T-cell (primary cell): ENCODE data around the gene RMDN3. TPM values are rescaled to one million over a fixed set of nuclear protein-coding genes. Genes with fewer than 3 reads are reported as not detected.

Experiments
- ATAC-seq, 4 experiments: fragments of 200-7000 bp in 3 of 4; fragments of 150-1000 bp in 1 of 4; cut with Tn5 transposase; replicated peaks in 1 of 4; 1 replicate in 3 of 4; 2 replicates in 1 of 4; pipeline ENCODE4 v1.10.0; 2021; ENCODE audit warnings: moderate library complexity in 3 of 4, mild to moderate bottlenecking in 2 of 4, moderate number of reproducible peaks in 1 of 4
- CTCF ChIA-PET, 2 donors: fragments of 300-600 bp; sonication (Branson Sonifier 250); formaldehyde crosslinking; loops; one replicate each; lab custom pipeline; 2022; ENCODE audit warnings: antibody characterized with exemption in 2 of 2; lab: Charles Lee
- POLR2A ChIA-PET, 2 donors: fragments of 300-600 bp; sonication (Branson Sonifier 250); formaldehyde crosslinking; loops; one replicate each; lab custom pipeline; 2022; ENCODE audit warnings: antibody characterized with exemption in 2 of 2; lab: Charles Lee
- DNase-seq, 35 experiments: peaks; one replicate each; pipeline versions ENCODE4 v3.0.0 to v3.0.0-alpha.2; 2013 to 2023
- H3K27ac ChIP-seq: one replicate; pipeline ENCODE4 v1.5.1; 2013; ENCODE audit warnings: low read length
- H3K27me3 ChIP-seq, 2 experiments: replicated peaks in 1 of 2; 1 replicate in 1 of 2; 2 replicates in 1 of 2; pipeline versions ENCODE4 v1.6.1 to v1.7.0; 2013; ENCODE audit warnings: low read length in 1 of 2, mixed read lengths in 1 of 2; ENCODE audit not compliant: control insufficient read depth in 2 of 2, insufficient read depth in 2 of 2; ENCODE audit errors: extremely low read depth in 1 of 2
- H3K36me3 ChIP-seq, 2 donors: 1 replicate in 1 of 2; 2 replicates in 1 of 2; pipeline versions ENCODE4 v1.6.1 to v1.7.0; 2013; ENCODE audit warnings: low read length in 1 of 2; ENCODE audit not compliant: control insufficient read depth in 2 of 2, insufficient read depth in 1 of 2; ENCODE audit errors: extremely low read depth in 1 of 2
- H3K4me1 ChIP-seq, 2 experiments: 1 replicate in 1 of 2; 2 replicates in 1 of 2; pipeline versions ENCODE4 v1.6.1 to v1.7.0; 2013; ENCODE audit warnings: low read length in 2 of 2, mixed read lengths in 1 of 2; ENCODE audit not compliant: insufficient read depth in 2 of 2, control insufficient read depth in 1 of 2; ENCODE audit errors: extremely low read depth in 1 of 2
- H3K4me3 ChIP-seq, 2 donors: 1 replicate in 1 of 2; 2 replicates in 1 of 2; pipeline versions ENCODE4 v1.5.1 to v1.7.0; 2013; ENCODE audit warnings: mild to moderate bottlenecking in 2 of 2, low read length in 1 of 2, moderate library complexity in 1 of 2; ENCODE audit not compliant: control insufficient read depth in 1 of 2; ENCODE audit errors: extremely low read depth in 1 of 2
- H3K9me3 ChIP-seq: 2 replicates; pipeline ENCODE4 v1.7.0; 2013
- H3K27ac Mint-ChIP-seq, 2 donors: one replicate each; pipeline ENCODE4 v1.8.0; 2020 to 2021; ENCODE audit warnings: mild to moderate bottlenecking in 2 of 2, mixed read lengths in 2 of 2
- H3K27me3 Mint-ChIP-seq, 2 donors: one replicate each; pipeline ENCODE4 v1.8.0; 2021 to 2022; ENCODE audit warnings: mixed read lengths in 2 of 2
- H3K36me3 Mint-ChIP-seq: one replicate; pipeline ENCODE4 v1.8.0; 2021; ENCODE audit warnings: mixed read lengths
- H3K4me1 Mint-ChIP-seq, 3 donors: one replicate each; pipeline ENCODE4 v1.8.0; 2020 to 2022; ENCODE audit warnings: mixed read lengths in 3 of 3, mild to moderate bottlenecking in 1 of 3
- H3K4me3 Mint-ChIP-seq, 3 donors: one replicate each; pipeline ENCODE4 v1.8.0; 2020 to 2022; ENCODE audit warnings: mild to moderate bottlenecking in 3 of 3, mixed read lengths in 3 of 3, moderate library complexity in 3 of 3
- H3K9me3 Mint-ChIP-seq, 3 donors: one replicate each; pipeline ENCODE4 v1.8.0; 2020 to 2022; ENCODE audit warnings: mixed read lengths in 3 of 3
- WGBS: methylation state at CpG from one replicate; pipeline ENCODE4 v1.1.5; 2013; ENCODE audit warnings: missing lambda C conversion rate; ENCODE audit not compliant: insufficient coverage; 5-methylcytosine and 5-hydroxymethylcytosine counted together
- total RNA-seq, 35 experiments: library from RNA in 6 of 35; stranded (reverse) in 6 of 35; fragments of 120-200 nt in 1 of 35; gene quantifications; one replicate each; pipeline versions ENCODE4 v1.2.1 to v1.2.4 and lab custom pipeline; 2013 to 2026

The RMDN3 gene
- total RNA-seq, 5 donors from 2014 or later (not counting 1 experiment from before 2014, with no cell fraction given): 23.9 to 32.3 (median 26.9) TPM

DNA sequence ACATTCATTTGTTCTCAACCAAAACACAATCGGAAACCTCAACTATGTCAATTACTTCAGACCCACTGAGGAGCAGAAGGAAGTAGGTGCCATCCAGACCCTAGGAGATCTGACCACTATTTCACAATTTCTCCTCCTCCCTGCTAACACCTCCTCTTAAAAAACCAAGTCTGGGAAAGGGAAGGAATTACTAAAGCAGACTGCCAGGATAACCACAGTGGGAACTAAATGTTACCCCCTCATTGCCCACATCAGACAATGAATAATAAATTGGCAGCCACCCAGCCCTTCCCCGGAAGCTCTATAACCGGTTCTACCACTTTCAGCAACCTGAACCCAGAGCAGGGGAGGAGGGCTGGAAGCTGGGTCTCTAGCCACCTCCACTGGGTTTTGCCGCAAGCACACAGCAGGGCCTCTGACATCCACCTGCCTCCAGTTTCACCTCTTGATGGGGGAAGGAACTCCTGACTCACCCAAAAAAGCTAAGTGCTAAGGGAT lies 32.3 kb upstream of the RMDN3 start:
- ChIA-PET POLR2A (interaction anchor here in 1 of 2 donors (0.6 to 0.7 kb wide), 2 partner anchors 14 to 116 kb away, joined by 3 read pairs; no protein-coding TSS in a partner anchor), CTCF (interaction anchor here (0.6 to 1.6 kb wide), 4 partner anchors 17 to 108 kb away, joined by 3 to 5 read pairs (median 4); partner anchors contain the start of genes DNAJC17 (in 1 of the 2), RAD51 (in 1 of the 2) and ZFYVE19 (in 1 of the 2))
- H3K27me3 Mint-ChIP-seq: no peaks in the 10 kb centered on the region
- Histone ChIP-seq H3K36me3 (peaks cover 0 to 6% of the 10 kb centered on the region in 2 donors), H3K4me3 (no peak overlapping the region), H3K27ac (peak overlapping the region; percentile 30), H3K27me3 (no peaks in the 10 kb centered on the region), H3K9me3 (no peaks in the 10 kb centered on the region), H3K4me1 (peaks cover 3 to 25% of the 10 kb centered on the region in 2 experiments)
- peak overlapping the region; percentile 54 to 55 for H3K27ac Mint-ChIP-seq
- DNase-seq: peak in 32 of 35 experiments; percentile 4 to 59 (median 41)
- peaks cover 6% of the 10 kb centered on the region for H3K36me3 Mint-ChIP-seq
- peak; percentile 67 to 74 (median 70) for ATAC-seq
- H3K9me3 Mint-ChIP-seq: no peaks in the 10 kb centered on the region
- peaks cover 26 to 32% (median 27%) of the 10 kb centered on the region in 3 donors for H3K4me1 Mint-ChIP-seq
- 57% methylated on average over 1 of the region's 4 CpGs for WGBS
- H3K4me3 Mint-ChIP-seq: peak overlapping the region in 1 of 3 donors; percentile 47

DNA sequence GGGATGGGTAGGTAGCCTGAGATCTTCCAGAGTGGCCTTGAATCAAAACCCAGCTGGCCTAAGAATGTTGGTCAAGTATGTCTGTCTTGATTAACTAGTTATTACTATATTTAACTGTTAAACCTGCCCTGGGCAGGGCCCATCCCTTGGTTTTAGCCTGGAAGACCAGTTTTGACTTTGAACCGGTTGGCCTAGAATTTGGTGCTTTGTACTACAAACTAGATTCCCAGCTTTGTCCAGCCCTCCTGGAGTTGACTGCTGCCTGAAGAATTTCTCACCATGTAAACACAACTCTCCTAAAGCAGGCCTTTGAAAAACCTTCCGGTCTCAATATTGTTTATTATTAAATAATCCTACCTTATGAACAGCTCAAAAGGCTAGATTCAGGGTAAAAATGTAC lies 30.8 kb upstream of the RMDN3 start:
- ChIA-PET POLR2A (interaction anchor here in 1 of 2 donors (0.6 kb wide), 1 partner anchor 222 kb away, joined by 3 read pairs; no protein-coding TSS in a partner anchor), CTCF (interaction anchor here (0.5 to 1.0 kb wide), 3 partner anchors 9 to 146 kb away, joined by 3 to 5 read pairs (median 3); no protein-coding TSS in a partner anchor)
- no peak for ATAC-seq
- no peak for DNase-seq
- peaks cover 3 to 26% of the 10 kb centered on the region in 2 experiments for H3K4me1 ChIP-seq
- no peak overlapping the region for H3K27ac ChIP-seq
- no peaks in the 10 kb centered on the region for H3K27me3 ChIP-seq
- Mint-ChIP-seq H3K4me3 (no peak overlapping the region), H3K9me3 (no peaks in the 10 kb centered on the region), H3K27ac (no peak overlapping the region), H3K27me3 (no peaks in the 10 kb centered on the region), H3K36me3 (no peaks in the 10 kb centered on the region), H3K4me1 (peaks cover 27 to 32% (median 28%) of the 10 kb centered on the region in 3 donors)
- no peak overlapping the region for H3K4me3 ChIP-seq
- no CpG with 5 or more reads among the region's 2 CpGs for WGBS
- no peaks in the 10 kb centered on the region for H3K36me3 ChIP-seq
- no peaks in the 10 kb centered on the region for H3K9me3 ChIP-seq

DNA sequence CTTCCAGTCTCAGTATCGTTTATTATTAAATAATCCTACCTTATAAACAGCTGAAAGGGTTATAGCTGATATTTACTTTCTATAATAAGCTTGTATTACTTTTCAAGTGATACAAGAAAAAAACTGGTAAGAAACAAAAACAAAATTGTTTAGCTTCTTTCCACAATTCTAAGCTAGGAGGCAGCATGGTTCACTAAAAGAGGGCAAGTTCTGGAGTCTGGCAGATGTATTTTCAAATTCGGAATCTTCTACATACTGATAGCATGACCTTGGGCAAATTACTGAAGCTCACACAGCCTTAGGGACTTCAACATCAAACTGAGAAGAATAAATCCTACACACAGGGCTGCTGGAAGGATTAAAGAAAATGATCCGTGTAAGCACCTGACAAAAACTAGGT lies 30.1 kb upstream of the RMDN3 start:
- H3K9me3 ChIP-seq: no peaks in the 10 kb centered on the region
- POLR2A ChIA-PET: interaction anchor here in 1 of 2 donors (0.6 kb wide), 1 partner anchor 71 kb away, joined by 8 read pairs; no protein-coding TSS in a partner anchor
- H3K27me3 ChIP-seq: no peaks in the 10 kb centered on the region
- H3K27ac Mint-ChIP-seq: no peak overlapping the region
- H3K9me3 Mint-ChIP-seq: no peaks in the 10 kb centered on the region
- no peak overlapping the region for H3K27ac ChIP-seq
- CTCF ChIA-PET: interaction anchor here (0.7 to 1.2 kb wide), 3 partner anchors 11 to 196 kb away, joined by 3 to 6 read pairs (median 4); no protein-coding TSS in a partner anchor
- H3K4me1 ChIP-seq: peaks cover 3 to 26% of the 10 kb centered on the region in 2 experiments
- no peaks in the 10 kb centered on the region for H3K36me3 ChIP-seq
- DNase-seq: no peak
- no peak overlapping the region for H3K4me3 ChIP-seq
- H3K27me3 Mint-ChIP-seq: no peaks in the 10 kb centered on the region
- no peaks in the 10 kb centered on the region for H3K36me3 Mint-ChIP-seq
- H3K4me3 Mint-ChIP-seq: no peak overlapping the region
- H3K4me1 Mint-ChIP-seq: peaks cover 27 to 32% (median 28%) of the 10 kb centered on the region in 3 donors
- ATAC-seq: no peak
- WGBS: no CpG with 5 or more reads among the region's 3 CpGs

DNA sequence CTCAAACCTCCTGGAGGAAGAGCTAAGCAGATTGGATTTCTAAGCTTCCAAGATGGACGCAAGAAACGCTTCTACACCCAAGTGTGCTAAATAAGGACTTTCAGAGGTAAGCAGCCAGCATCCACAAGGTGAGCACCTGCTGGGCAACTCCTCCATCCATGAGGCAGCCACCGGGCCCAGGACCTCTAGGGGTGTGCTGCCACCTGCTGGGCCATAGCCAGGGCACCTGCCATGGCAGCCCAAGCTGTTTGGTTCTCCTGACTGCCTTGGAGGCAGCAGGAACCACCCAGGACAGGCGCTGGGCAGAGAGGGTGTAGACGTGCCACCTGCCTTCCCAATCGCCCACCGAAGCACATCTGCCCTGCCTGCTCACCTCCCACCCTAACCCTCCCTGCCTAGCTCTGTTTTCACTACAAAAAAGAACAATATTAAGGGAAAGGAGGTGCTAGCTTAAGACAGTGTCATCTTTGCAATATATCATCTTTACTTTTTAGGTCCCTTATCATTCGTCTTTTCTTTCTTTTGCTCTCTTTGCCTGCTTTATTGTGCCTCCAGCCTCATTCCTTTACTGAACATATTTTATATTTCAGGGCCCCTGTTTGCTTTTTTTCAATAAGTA lies 27.7 kb upstream of the RMDN3 start:
- no peaks in the 10 kb centered on the region for H3K9me3 Mint-ChIP-seq
- H3K36me3 Mint-ChIP-seq: peaks cover 8% of the 10 kb centered on the region
- ChIA-PET CTCF (interaction anchor here (0.6 to 2.0 kb wide), 23 partner anchors 13 to 218 kb away, joined by 3 to 15 read pairs (median 5); partner anchors contain the start of genes C15orf62 (in 1 of the 2), CCDC32 (in 1 of the 2), DNAJC17 (in 1 of the 2) and RAD51 (in 1 of the 2)), POLR2A (interaction anchor here (0.5 to 1.1 kb wide), 4 partner anchors 29 to 268 kb away, joined by 3 to 4 read pairs (median 4); no protein-coding TSS in a partner anchor)
- peak; percentile 90 to 96 (median 94) for ATAC-seq
- H3K27me3 Mint-ChIP-seq: no peaks in the 10 kb centered on the region
- H3K27me3 ChIP-seq: no peaks in the 10 kb centered on the region
- H3K27ac ChIP-seq: no peak overlapping the region
- DNase-seq: peak; percentile 60 to 85 (median 73)
- H3K27ac Mint-ChIP-seq: peak overlapping the region in 1 of 2 donors; percentile 55
- H3K4me1 ChIP-seq: peaks cover 3 to 15% of the 10 kb centered on the region in 2 experiments
- H3K36me3 ChIP-seq: peaks cover 10 to 21% of the 10 kb centered on the region in 2 donors
- H3K4me1 Mint-ChIP-seq: peaks cover 16 to 22% (median 18%) of the 10 kb centered on the region in 3 donors
- WGBS: 56% methylated on average over 4 of the region's 8 CpGs
- H3K4me3 Mint-ChIP-seq: no peak overlapping the region
- no peak overlapping the region for H3K4me3 ChIP-seq
- H3K9me3 ChIP-seq: no peaks in the 10 kb centered on the region

DNA sequence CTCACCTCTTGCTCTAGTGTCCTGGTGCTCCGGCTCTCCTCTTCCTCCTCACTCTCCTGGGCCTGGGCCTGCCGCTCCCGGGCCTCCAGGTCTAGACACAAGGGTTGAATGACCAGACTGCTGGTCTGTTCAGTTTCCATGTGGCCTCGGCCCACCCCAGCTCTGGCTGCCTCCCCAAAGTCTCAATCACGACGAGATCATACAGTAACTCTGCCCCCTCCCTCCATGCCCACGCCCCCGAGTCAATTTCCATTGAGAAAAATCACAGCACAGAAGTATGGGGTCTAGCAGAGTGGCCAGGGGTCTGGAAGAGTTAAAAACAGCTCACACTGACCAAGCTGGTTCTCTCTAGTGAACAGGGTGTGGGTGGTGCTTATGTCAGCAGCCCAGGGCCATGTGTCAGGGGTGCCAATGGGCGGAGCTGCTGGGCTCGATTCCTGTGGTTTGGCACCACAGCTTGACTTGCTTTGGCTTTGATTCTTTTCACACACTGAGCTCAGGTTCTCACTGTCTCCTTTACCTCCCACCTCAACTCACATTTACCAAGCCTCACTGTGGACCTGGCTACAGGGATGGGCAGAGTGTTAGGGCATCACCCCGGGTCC lies 21.6 kb upstream of the RMDN3 start:
- H3K36me3 ChIP-seq: peaks cover 14 to 70% of the 10 kb centered on the region in 2 donors
- DNase-seq (peak in 29 of 35 experiments; percentile 22 to 75 (median 53)), ATAC-seq (peak; percentile 31 to 80 (median 68))
- no peaks in the 10 kb centered on the region for H3K9me3 ChIP-seq
- peaks cover 0 to 16% of the 10 kb centered on the region in 2 experiments for H3K4me1 ChIP-seq
- WGBS: 98% methylated on average over 4 of the region's 11 CpGs
- H3K27me3 Mint-ChIP-seq: no peaks in the 10 kb centered on the region
- peaks cover 25% of the 10 kb centered on the region for H3K36me3 Mint-ChIP-seq
- H3K27ac ChIP-seq: peak overlapping the region; percentile 10
- H3K9me3 Mint-ChIP-seq: no peaks in the 10 kb centered on the region
- CTCF ChIA-PET: interaction anchor here (0.6 to 1.2 kb wide), 10 partner anchors 8 to 187 kb away, joined by 3 to 9 read pairs (median 5); partner anchors contain the start of gene C15orf62 (in 1 of the 2)
- H3K4me3 ChIP-seq: no peak overlapping the region
- H3K27ac Mint-ChIP-seq: peak overlapping the region in 1 of 2 donors; percentile 52
- H3K4me3 Mint-ChIP-seq: no peak overlapping the region
- H3K27me3 ChIP-seq: no peaks in the 10 kb centered on the region
- POLR2A ChIA-PET: interaction anchor here (0.6 to 1.0 kb wide), 3 partner anchors 32 to 187 kb away, joined by 3 to 4 read pairs (median 4); no protein-coding TSS in a partner anchor
- peaks cover 0 to 7% (median 5%) of the 10 kb centered on the region in 3 donors for H3K4me1 Mint-ChIP-seq
